ENCODE data around the gene STK39.

DNA sequence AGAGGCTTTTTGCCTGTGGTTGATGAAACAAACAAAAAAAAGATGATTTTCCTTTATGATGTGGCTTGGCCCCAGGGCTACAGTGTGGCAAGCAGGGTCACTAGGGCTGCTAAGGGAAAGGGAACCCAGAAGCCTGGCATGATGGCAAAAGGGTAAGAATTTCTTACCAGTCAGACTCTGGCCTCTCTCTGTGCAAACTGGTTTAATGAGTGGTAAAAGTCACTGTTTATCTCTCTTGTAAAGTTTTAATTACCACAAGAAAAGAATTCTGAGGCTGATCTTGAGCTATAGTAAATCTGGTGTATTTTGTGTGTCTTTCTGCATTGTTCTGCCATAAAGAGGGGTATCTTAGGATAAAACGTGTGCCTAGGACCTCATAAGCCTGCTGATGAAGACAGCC is 275.4 kb downstream of the STK39 start:
- TF ChIP-seq, protein P1, sequence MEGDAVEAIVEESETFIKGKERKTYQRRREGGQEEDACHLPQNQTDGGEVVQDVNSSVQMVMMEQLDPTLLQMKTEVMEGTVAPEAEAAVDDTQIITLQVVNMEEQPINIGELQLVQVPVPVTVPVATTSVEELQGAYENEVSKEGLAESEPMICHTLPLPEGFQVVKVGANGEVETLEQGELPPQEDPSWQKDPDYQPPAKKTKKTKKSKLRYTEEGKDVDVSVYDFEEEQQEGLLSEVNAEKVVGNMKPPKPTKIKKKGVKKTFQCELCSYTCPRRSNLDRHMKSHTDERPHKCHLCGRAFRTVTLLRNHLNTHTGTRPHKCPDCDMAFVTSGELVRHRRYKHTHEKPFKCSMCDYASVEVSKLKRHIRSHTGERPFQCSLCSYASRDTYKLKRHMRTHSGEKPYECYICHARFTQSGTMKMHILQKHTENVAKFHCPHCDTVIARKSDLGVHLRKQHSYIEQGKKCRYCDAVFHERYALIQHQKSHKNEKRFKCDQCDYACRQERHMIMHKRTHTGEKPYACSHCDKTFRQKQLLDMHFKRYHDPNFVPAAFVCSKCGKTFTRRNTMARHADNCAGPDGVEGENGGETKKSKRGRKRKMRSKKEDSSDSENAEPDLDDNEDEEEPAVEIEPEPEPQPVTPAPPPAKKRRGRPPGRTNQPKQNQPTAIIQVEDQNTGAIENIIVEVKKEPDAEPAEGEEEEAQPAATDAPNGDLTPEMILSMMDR (IDR thresholded peaks at IDR 0.05) = no peak
- no peak for TF ChIP-seq POLR2AphosphoS5 (IDR thresholded peaks at IDR 0.05)
